Umbilical cord (tissue), 2 donors: ENCODE measurements around the gene BRD8. TPM values are rescaled to one million over a fixed set of nuclear protein-coding genes. Genes with fewer than 3 reads are reported as not detected.
"Not testable (repeated sequence)": the region's sequence is repeated elsewhere in the genome, so short reads cannot be mapped to it uniquely, and the experiment has no call there.

Experiments used
- DNase-seq: peaks from one replicate; pipeline ENCODE4 v3.0.0-alpha.2; 2015; ENCODE audit warnings: low spot score
- total RNA-seq: library from RNA; depleted of rRNA; stranded (reverse); fragments of >200 nt; gene quantifications from one replicate; pipeline ENCODE4 v1.2.3, GENCODE V29; 2014; ENCODE audit warnings: low replicate concordance; ENCODE audit not compliant: insufficient read depth

BRD8 gene
- 19.3 TPM for total RNA-seq

- DNase-seq = peak; percentile 99
Observed at GRCh38 chr5:138178516-138179276, at the start of gene BRD8, which contains the start of gene KIF20A. Gene BRD8, minus strand, starts transcription at chr5:138178630. Its CDS starts 16 bp downstream, at chr5:138178614. Gene KIF20A, plus strand, starts transcription at chr5:138179112. Its CDS starts 569 bp downstream, at chr5:138179681.

- no peak for DNase-seq
Observed at GRCh38 chr5:138226910-138227309, 48.5 kb upstream of the BRD8 start.

- DNase-seq = no peak
Observed at GRCh38 chr5:138224712-138225111, 46.3 kb upstream of the BRD8 start.

DNA sequence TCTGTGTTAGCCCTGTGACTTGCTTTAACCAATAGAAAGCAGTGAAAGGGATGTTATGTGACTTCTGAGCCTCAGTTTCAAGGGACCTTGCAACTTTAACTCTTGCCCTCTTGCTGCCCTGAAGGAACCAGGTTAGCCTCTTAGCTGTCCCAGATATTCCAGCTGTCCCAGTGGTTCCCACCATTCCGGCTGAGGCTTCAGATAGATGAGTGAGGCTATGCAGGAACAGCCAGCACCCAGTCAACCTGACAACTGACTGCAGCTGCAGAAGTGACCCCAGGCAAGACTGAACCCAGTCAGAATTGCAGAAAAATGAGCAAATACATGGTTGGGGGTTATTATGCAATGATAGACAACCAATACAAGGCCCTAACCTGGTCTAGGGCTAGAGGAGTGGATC, 45.1 kb upstream of the BRD8 start:
- DNase-seq = no peak

DNA sequence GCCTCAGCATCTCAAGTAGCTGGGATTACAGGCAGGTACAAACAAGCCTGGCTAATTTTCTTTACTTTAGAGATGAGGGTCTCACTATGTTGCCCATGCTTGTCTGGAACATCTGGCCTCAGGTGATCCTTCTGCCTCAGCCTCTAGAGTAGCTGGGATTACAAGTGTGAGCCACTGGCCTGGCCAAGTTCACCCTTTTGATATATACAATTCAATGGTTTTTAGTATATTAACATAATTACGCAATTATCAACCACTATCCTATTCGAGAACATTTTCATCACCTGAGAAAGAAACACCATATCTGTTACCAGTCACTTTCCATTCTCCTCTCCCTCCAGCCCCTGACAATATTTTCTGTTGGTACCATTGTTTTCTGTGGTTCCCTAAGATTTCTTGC, 38.4 kb upstream of the BRD8 start:
- DNase-seq = no peak

DNA sequence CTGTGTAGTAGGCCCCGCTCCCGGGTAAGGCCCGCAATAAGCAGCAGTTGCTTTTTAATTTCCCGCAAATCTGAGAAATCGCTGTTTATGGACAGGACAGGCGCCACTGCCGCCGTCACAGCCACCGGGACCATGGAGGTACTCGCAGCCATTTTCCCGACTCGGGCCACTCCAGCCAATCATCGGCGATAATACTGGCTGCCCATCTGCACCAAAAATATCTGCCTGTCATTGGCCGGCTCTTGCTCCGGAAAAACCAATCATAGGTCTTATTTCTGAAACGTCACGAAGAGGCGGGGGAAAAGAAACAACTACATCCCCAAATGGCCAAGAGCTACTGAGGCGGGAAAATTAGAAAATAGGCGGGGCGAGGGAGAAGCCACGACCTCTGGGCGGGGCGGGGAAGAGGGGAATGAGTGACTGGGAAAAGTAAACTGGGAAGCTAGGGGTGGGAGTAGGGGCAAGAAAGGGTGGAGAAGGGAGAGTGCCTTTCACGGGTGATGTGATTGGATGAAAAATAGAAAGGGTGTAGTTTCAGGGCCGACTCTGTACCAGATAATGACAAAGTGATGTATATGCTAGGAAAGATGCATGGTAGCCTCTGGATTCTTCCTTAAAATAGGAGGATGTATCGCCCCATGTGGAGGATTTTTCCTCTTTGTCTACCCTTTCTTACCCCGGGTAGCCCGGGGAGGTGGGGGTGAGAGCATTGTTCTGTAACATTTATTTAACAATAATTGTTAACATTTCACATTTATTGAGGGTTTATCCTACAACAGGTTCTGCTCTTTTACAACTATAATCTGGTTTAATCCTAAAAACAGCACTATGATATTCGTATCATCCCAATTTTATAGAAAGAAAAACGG, 35.0 kb upstream of the BRD8 start, which contains the start of gene CDC23:
Gene CDC23, minus strand, starts transcription at position 163 of the 869 bp plus-strand sequence. Its CDS starts 11 bp downstream, at position 152.
- peak; percentile 100 for DNase-seq

- no peak for DNase-seq
Observed at GRCh38 chr5:138212828-138213160, 34.4 kb upstream of the BRD8 start.

GRCh38 chr5:138210985-138211384, 32.6 kb upstream of the BRD8 start:
- DNase-seq = no peak

- DNase-seq = not testable (repeated sequence)
Observed at GRCh38 chr5:138193859-138194258, 15.4 kb upstream of the BRD8 start.

DNA sequence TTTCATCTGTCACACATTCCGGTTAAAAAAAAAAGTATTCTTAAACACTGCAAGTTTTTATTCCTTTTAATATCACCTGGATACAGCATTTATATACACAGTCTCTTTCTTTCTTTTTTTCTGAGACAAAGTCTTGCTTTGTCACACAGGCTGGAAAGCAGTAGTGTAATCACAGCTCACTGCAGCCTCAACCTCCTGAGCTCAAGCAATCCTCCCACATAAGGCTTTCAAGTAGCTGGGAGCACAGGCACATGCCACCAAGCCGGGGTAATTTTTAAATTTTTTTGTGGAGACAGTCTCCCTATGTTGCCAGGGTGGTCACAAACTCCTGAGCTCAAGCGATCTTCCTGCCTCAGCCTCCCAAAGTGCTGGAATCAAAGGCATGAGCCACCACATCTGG, 14.4 kb upstream of the BRD8 start:
- DNase-seq = no peak

- no peak for DNase-seq
Observed at GRCh38 chr5:138188626-138189025, 10.2 kb upstream of the BRD8 start.

- DNase-seq = no peak
Observed at GRCh38 chr5:138186002-138186447, 7.6 kb upstream of the BRD8 start.

GRCh38 chr5:138182808-138183207, 4.4 kb upstream of the BRD8 start:
- no peak for DNase-seq

- no peak for DNase-seq
Observed at GRCh38 chr5:138180841-138181240, 2.4 kb upstream of the BRD8 start.

- peak; percentile 69 for DNase-seq
Observed at GRCh38 chr5:138180183-138180782, 1.9 kb upstream of the BRD8 start.

GRCh38 chr5:138179277-138179857, 937 bp upstream of the BRD8 start:
- peak; percentile 5 for DNase-seq

DNA sequence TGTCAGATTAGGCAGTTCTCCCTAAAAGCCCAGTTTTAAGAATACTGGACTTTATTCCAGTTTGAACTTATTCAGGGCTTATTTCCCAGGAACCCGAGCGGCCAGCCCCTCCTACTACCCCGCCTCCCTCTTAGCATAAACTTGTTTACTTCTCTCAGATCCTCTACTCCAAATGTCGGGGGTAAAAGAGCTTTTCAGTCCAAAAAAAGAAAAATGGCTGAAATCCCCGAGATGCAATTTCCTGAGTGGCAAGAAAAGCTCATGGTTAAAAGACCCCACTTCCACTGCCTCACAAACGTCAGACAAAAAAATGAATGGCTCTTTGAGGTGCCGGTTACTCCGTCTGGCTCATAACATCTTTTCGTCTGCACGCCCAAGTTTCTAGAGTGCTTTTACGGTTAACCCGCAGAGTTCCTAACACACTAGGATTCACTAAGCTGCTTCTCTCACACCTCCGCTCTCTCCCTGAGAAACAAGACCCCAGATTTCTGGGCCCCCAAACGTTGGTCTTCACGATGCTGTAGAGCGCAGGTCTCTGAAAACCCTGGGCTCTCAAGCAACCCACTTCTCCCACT, 402 bp downstream of the BRD8 start:
- DNase-seq = peak; percentile 67

GRCh38 chr5:138170299-138170698, 8.1 kb downstream of the BRD8 start:
- DNase-seq = no peak

GRCh38 chr5:138169124-138169523, 9.3 kb downstream of the BRD8 start:
- DNase-seq = no peak

DNA sequence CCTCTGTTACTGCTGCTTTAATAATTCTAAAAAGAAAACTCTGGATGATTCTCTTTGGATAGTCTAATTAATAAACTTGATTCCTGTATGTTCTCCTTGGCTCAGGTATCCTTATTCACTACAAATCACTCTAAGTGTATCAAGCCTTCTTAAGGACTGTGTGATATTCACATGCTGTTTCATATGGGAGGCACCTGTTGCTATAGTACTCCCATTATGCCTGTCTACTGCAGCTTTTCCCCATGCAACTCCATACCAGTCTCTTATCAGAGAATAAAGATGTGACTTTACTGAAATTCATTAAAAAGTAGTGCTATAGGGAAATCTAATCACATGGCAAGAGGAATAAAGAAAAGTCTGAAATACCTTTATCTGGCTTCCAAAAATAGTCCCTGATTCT, 14.7 kb downstream of the BRD8 start:
- no peak for DNase-seq

DNA sequence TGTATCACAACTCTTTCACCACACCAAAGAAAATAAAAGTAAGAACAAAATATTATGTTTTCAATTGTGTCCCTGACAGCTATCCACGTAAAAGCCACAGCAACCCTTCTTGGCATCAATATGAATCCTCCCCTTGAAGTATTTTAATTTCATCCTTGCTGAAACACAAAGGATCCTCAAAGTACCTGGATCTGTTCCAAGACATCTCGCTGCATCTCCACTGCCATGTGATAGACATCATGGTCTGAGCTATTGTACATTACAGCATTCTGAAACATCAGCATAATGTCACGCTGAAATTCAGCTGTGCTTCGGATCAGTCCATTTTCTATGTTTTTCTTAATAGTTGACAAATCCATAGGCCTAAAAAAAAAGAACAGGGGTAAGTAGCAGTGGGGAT, 17.7 kb downstream of the BRD8 start:
- DNase-seq = no peak
